Lower leg skin (tissue), 4 donors: ENCODE measurements around the gene GAS7. TPM values are rescaled to one million over a fixed set of nuclear protein-coding genes. Genes with fewer than 3 reads are reported as not detected.

Experiments used
- DNase-seq, 2 donors: peaks; one replicate each; pipeline ENCODE4 v3.0.0-alpha.2; 2019; ENCODE audit warnings: low spot score in 2 of 2
- H3K4me3 ChIP-seq: fragments of 200-600 bp; sonication (generic); 2 replicates; pipeline ENCODE4 v1.5.1; 2017; ENCODE audit warnings: mild to moderate bottlenecking, low read depth; ENCODE audit not compliant: poor library complexity, severe bottlenecking
- POLR2A ChIP-seq, 2 donors: fragments of 450-650 bp; IDR thresholded peaks; one replicate each; pipeline ENCODE4 v1.6.1; 2016 to 2017; ENCODE audit warnings: antibody characterized with exemption in 2 of 2, mild to moderate bottlenecking in 1 of 2, moderate library complexity in 1 of 2
- WGBS, 2 donors: methylation state at CpG; one replicate each; pipeline ENCODE4 v1.1.5; 2018; 5-methylcytosine and 5-hydroxymethylcytosine counted together
- intact Hi-C: fragments of 100-400 bp; cut with DNase I; formaldehyde crosslinking; loops from one replicate; pipeline ENCODE4 v1.15.0; 2023; ENCODE audit warnings: low total_unique reads
- total RNA-seq, 4 donors: library from RNA; depleted of rRNA; stranded (reverse); fragments of >200 nt; gene quantifications; one replicate each; pipeline ENCODE4 v1.1.0, GENCODE V29; 2016
- TF ChIP-seq, protein P1 (sequence below), 3 donors: fragments of 450-650 bp; IDR thresholded peaks; one replicate each; pipeline ENCODE4 v1.5.1; 2016; ENCODE audit warnings: antibody characterized with exemption in 3 of 3, mild to moderate bottlenecking in 3 of 3, moderate library complexity in 2 of 3

Gene GAS7
- total RNA-seq, 4 donors from 2014 or later: 97.8 to 148 (median 117) TPM

DNA sequence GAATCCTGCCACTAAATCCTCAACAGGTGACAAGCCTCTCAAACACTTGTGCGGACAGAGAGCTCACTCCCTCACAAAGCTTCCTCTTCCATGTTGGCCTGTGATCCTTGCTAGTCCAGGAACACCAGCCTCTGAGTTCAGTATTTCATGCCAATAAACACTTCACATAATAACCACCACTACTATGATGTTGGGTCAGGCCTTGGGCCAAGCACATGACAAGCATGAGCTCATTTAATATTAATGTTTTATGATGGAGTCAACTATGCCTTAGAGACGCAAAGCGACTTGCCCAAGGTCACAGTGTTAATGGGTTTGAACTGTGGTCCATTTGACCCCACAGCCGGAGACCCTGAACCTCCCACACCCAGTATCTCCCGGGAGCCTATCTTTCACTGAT lies 129.1 kb downstream of the GAS7 start:
- 30 to 41% methylated on average over 5 of the region's 5 CpGs for WGBS, 2 donors
- intact Hi-C loops: no loop called here

DNA sequence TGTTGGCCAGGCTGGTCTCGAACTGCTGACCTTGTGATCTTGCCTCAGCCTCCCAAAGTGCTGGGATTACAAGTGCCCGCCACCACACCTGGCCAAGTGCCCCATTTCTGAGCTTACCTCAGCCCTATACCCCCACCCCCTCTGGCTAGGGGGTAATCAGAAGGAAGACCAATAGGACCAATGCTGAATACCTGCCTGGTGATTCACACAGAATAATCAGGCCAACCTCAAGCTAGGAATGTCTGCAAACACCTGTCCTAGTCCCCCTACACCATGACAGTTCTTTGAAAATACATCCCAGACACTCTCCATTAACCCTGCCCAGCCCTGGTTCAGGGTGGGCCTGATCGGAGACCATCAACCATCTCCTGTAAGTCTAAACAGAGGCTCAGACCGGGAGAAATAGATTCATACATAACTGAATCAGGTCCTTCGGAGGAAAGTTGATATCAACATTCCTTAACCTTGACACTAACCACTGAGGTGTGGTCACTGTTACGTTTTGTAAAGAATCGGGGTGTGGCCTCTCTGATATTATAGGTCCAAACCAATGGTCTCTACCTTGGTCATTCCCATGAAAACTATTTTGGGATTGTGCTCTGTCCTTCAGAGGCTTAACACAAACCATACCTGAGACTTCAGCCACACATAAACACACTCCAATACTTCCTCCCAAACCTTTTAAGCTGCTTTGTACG lies 130.8 kb downstream of the GAS7 start:
- intact Hi-C loops: no loop called here
- no peak overlapping the region for H3K4me3 ChIP-seq
- TF ChIP-seq, protein P1, sequence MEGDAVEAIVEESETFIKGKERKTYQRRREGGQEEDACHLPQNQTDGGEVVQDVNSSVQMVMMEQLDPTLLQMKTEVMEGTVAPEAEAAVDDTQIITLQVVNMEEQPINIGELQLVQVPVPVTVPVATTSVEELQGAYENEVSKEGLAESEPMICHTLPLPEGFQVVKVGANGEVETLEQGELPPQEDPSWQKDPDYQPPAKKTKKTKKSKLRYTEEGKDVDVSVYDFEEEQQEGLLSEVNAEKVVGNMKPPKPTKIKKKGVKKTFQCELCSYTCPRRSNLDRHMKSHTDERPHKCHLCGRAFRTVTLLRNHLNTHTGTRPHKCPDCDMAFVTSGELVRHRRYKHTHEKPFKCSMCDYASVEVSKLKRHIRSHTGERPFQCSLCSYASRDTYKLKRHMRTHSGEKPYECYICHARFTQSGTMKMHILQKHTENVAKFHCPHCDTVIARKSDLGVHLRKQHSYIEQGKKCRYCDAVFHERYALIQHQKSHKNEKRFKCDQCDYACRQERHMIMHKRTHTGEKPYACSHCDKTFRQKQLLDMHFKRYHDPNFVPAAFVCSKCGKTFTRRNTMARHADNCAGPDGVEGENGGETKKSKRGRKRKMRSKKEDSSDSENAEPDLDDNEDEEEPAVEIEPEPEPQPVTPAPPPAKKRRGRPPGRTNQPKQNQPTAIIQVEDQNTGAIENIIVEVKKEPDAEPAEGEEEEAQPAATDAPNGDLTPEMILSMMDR (IDR thresholded peaks at IDR 0.05): no peak
- no peak for TF ChIP-seq POLR2A (IDR thresholded peaks at IDR 0.05)
- DNase-seq: no peak
- 88 to 89% methylated on average over 8 of the region's 8 CpGs for WGBS, 2 donors

More for the DNA sequence above, 129.1 kb downstream of the GAS7 start:
- peak in 1 of 2 donors; percentile 75 for DNase-seq
- TF ChIP-seq, protein P1 (IDR thresholded peaks at IDR 0.05): no peak
- no peak for TF ChIP-seq POLR2A (IDR thresholded peaks at IDR 0.05)
- no peak overlapping the region for H3K4me3 ChIP-seq

DNA sequence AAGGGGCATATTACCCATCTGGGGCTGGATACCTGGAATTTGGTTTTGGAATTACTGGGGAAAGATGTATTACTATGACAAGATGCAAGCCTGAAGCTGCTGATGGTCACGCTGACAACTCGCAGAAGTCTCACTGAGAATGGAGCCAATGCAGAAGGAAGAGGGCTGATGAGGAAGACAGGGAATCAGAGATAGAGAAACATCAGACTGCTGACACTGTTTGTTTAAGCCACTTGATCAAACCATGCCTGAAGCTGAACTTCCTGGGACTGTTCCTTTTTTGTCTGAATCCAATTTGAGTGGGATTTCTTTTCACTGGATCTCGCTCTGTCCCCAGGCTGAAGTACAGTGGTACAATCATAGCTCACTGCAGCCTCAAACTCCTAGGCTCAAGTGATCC lies 133.9 kb downstream of the GAS7 start:
- DNase-seq: no peak
- no peak for TF ChIP-seq POLR2A (IDR thresholded peaks at IDR 0.05)
- TF ChIP-seq, protein P1 (IDR thresholded peaks at IDR 0.05): no peak
- intact Hi-C loops: no loop called here

DNA sequence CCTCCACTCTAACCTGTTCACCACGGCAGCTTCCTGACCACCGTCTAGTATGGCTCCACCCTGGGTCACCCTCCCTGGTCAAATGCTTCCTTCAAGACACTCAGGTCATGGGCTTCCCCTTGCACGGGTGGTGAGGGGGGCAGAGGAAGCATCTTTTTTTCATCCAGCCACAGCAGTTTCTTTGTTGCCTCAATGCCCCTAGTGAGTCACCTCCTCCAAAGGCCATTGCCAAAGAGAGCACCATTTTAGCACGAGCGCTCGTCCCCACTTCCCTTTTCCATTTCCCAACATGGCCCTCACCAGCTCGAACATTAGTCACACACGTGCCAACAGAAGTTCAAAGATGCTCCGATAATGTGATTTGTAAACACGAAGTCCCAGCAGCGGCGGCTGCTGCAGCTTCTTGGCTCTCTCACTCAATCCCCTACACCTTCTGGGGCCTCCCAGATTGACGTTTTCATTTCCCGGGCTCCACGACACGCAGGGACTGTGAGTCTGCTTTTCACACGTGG lies 134.6 kb downstream of the GAS7 start:
- no peak overlapping the region for H3K4me3 ChIP-seq
- peak; percentile 65 to 89 for DNase-seq
- TF ChIP-seq, protein P1 (IDR thresholded peaks at IDR 0.05): no peak
- TF ChIP-seq POLR2A (IDR thresholded peaks at IDR 0.05): no peak
- intact Hi-C loops: no loop called here
- WGBS, 2 donors: 49 to 51% methylated on average over 17 of the region's 17 CpGs

More for the DNA sequence above, 133.9 kb downstream of the GAS7 start:
- 93 to 95% methylated on average over 3 of the region's 3 CpGs for WGBS, 2 donors
- H3K4me3 ChIP-seq: no peak overlapping the region

DNA sequence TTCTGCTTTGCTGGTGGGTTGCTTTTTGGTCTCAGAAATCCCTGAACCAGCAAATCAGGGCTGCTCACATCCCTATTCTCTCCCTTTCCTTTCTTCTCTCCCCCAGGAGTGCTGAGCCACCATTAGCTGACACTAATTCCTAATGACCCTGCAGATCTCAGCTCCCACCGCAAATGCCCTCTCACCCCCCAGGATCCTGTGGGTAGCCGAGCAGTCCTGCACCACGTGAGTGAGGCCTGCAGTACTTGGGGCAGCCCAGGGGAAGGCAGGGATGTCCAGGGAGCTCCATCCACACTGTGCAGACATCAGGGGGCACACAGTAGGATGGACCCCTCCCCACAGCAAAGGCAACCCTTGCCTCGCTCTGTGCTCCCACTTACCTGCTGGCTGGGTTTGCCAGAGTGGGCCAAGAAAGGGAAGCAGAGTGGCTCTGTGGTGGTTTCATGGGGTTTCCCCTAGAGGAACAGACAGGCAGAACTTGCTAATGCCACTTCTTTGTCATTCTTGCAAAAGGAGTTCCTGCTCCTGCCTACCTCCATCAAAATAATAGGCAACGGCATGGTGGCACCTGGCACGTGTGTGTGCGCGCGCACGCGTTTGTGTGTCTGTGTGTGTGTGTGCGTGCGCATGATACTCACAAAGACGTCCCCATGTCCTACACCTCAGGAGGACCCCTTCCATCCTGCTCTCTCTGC lies 135.6 kb downstream of the GAS7 start:
- intact Hi-C loops: no loop called here
- 78 to 90% methylated on average over 14 of the region's 14 CpGs for WGBS, 2 donors

More for the DNA sequence above, 135.6 kb downstream of the GAS7 start:
- TF ChIP-seq POLR2A (IDR thresholded peaks at IDR 0.05): no peak
- TF ChIP-seq, protein P1 (IDR thresholded peaks at IDR 0.05): no peak
- no peak for DNase-seq
- H3K4me3 ChIP-seq: no peak overlapping the region
